GM21360 (cell line): Measurements from ENCODE around the gene RELT.

ENCODE experiments used
- ATAC-seq: cut with Tn5 transposase; IDR thresholded peaks from one replicate; pipeline ENCODE4 v1.9.1; 2021; ENCODE audit warnings: mild to moderate bottlenecking, moderate library complexity; ENCODE audit not compliant: unreplicated experiment

The RELT gene

GRCh38 chr11:73346186-73346935 is 29.8 kb upstream of the RELT start:
- ATAC-seq, result no peak

- ATAC-seq, result no peak
Measured at GRCh38 chr11:73347067-73347466, 29.1 kb upstream of the RELT start.

- ATAC-seq, result no peak
Measured at GRCh38 chr11:73348838-73349237, 27.4 kb upstream of the RELT start.

DNA sequence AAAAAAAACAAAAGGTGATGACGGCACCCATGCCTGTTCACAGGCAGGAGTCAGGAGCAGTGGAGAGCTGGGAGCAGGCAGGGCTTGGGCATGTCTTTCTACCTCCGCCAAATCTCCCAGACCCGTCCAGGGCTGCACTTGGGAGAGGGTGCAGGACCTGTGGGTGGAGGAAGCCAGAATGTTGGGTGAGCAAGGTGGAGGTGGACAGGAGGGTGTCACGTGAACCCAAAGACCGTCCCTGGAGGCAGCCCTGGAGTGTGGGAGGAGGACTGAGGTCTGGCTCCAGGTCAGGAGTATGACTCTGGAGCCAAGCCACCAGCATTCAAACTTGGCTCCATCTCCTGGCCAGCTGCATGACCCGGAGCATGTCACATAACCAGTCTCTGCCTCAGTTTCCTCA is 26.6 kb upstream of the RELT start:
- ATAC-seq, result no peak

DNA sequence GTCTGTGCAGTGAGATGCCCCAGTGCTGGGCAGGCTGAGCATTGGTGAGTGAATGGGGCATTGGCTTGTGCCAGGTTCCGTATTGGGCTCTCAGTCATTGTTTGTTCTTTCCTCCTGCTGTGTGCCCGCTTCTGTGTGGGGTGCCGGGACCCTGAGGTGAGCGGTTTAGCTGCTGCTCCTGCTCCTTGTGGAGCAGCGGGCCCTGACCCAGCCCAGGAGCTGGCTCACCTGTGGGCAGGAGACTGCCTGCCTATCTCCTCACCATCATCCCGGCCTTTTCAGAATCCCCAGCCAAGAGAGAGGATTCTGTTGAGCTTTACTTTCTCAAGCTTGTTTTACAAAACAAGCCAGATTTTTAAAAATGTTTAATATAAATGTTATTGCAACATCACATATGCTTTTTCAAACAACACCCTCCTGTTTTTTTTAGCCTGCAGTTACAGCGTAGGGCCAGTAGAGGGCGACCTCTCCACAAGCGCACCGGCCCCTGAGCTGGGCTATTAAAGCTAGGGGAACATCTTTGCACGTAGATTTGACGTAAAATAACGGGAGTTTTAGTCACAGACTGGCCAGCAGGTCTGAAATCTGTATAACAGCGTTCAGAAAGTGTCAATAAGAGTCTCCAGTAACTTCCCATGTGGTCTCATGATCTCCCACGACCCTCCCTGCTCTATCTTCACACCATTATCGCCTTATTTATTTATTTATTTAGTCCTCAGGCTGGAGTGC is 25.1 kb upstream of the RELT start:
- ATAC-seq, result no peak

DNA sequence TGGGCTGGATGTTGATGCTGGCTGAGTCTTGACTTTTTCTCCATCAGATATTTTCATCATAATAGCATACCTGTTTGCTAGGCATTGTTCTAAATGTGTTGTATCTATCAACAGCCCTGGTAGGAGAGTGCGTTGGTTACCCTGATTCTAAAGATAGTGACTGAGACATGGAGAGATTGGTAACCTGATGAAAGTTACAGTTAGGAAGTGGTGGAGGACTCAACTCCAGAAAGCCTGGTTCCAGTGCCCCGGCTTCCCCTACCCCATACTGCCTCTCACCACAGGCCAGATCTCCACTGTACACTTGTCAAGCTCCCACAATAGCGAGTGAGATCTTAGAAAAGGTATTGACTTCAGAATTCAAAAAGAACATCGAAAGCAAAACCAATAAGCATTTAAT is 22.8 kb upstream of the RELT start:
- no peak for ATAC-seq

GRCh38 chr11:73355109-73355508 is 21.1 kb upstream of the RELT start:
- no peak for ATAC-seq

DNA sequence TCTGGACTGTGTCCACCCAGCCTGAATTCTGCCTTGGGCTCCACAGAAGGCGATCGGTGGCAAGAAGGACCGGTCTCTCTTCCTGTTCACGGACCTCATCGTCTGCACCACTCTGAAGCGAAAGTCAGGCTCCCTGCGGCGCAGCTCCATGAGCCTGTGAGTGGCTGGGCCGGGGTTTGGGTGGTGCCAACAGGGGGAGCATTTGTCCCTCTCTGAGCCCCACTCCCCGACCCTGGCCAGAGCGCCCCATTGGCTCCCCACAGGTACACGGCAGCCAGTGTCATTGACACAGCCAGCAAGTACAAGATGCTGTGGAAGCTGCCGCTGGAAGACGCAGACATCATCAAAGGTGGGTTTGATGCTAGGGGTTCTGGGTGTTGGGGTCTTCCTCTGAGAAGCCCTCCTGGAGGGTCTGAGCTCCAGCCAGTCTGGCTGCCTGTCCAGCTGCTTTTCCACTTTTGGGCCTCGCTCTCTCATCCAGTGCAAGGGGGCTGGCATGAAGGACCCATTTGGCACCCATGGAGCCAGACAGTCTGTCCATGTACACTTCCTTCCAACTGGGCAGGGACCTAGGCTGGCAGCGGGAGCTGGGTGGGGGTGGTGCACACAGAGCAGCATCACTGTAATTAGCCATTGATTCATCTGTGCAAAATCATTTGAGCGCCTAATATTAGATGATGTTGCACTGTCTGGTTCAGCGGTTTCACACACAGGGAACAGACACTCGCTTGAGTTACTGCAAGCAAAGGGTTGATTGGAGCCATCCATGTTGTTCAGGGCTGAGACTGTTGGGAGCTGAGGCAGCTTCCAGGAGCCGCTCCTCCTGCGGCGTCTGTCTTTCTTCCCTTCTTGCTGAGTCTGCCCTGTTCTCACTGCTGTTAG is 19.0 kb upstream of the RELT start:
- ATAC-seq, result no peak

GRCh38 chr11:73358071-73358470 is 18.1 kb upstream of the RELT start:
- no peak for ATAC-seq

GRCh38 chr11:73359341-73359740 is 16.9 kb upstream of the RELT start:
- no peak for ATAC-seq

GRCh38 chr11:73359930-73360742 is 16.1 kb upstream of the RELT start:
- ATAC-seq, result no peak

DNA sequence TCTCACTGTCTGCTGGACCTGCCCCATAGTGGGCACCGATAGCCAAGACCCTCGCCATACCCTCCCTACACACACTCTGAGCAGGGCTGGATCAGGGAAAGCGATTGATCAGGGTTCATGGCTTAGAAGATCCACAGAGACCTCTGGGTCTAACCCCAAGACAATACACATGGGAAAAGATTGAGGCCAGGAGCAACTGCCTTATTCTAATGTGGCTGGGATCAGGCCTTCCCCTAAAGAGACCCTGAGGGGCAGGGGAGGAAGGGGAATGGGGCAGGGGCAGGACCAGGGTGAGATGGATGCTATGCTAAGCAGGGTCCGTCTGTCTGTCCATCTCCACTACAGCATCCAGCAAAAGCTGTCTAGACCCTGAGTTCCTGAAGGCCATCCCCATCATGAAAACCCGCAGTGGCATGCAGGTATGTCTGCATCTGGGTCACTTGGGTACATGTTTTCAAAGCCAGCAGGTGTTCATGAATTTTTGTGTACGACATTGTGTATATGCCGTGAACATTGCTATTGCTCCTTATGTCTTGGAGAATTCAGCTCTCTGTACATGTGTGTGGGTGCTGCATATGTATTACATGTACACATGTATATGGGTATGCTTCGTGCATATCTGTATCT is 15.3 kb upstream of the RELT start:
- no peak for ATAC-seq

DNA sequence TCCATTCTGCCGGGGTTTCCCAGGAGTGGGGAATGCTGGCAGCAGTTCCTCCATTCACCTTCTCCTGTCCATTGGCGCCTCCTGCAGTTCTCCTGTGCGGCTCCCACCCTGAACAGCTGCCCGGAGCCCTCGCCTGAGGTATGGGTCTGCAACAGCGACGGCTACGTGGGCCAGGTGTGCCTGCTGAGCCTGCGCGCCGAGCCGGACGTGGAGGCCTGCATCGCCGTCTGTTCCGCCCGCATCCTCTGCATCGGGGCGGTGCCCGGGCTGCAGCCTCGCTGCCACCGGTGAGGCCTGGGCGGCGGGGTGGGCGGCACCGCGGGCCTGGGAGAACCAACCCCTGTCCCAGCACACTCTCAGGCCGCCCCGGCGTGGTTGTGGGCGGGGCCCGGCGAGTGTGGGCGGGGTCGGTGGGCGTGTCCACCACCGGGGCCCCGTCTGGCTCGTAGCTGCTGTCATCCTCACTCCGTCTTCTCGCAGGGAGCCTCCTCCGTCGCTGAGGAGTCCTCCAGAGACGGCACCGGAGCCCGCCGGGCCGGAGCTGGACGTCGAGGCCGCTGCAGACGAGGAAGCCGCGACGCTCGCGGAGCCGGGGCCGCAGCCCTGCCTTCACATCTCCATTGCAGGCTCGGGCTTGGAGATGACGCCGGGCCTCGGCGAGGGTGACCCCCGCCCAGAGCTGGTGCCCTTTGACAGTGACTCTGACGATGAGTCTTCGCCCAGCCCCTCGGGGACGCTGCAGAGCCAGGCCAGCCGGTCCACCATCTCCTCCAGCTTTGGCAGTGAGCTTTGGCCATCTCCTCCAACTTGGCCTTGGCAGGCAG is 14.0 kb upstream of the RELT start:
- ATAC-seq, result no peak

DNA sequence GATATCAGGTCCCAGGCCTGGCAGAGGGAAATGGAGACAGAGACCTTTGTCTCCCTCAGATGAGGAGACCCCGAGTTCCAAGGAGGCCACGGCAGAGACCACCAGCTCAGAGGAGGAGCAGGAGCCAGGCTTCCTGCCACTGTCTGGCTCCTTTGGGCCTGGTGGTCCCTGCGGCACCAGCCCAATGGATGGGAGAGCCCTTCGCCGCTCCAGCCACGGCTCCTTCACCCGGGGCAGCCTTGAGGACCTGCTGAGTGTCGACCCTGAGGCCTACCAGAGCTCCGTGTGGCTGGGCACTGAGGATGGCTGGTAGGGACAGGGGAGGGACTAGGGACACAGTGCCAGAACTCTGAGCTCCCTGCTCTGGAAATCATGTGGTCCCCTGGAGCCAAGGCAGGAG is 13.1 kb upstream of the RELT start:
- no peak for ATAC-seq

DNA sequence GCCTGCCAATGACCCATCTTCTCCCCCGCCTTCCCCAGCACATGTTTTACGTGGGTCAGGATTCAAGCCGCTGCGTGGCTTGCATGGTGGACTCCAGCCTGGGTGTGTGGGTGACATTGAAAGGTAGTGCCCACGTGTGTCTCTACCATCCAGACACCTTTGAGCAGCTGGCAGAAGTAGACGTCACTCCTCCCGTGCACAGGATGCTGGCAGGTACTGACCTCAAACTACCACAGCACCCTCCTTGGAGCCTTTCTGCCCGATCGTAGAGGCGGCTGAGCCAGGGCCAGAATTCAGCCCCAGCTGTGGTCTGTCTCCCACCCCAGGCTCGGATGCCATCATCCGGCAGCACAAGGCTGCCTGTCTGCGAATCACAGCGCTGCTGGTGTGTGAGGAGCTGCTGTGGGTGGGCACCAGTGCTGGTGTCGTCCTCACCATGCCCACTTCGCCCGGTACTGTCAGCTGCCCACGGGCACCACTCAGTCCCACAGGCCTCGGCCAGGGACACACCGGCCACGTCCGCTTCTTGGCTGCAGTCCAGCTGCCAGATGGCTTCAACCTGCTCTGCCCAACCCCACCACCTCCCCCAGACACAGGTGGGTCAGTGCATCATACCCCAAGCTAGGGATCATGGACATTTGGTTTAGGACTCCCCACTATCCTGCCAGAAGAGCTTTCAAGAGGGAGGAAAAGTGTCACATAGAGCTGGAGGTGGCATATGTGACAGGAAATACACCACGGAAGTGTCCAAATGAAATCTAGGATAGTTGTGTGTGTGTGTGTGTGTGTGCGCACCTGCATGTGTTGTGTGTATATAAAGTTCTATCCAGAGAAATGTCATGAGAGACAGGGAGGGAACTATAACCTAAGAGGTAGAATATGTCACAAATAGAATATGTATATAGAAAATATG is 10.6 kb upstream of the RELT start:
- no peak for ATAC-seq

DNA sequence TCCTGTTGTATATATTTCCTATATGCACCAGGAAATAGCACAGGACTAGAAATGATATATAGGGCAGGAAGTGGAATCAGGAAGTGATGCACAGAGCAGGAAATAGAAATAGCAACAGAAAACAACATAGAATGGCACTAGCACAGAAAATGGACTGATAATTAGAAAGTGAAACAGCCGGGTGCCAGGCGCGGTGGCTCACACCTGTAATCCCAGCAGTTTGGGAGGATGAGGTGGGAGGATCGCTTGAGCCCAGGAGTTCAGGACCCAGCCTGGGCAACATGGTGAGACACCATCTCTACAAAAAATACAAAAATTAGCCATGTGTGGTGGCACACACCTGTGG is 10.0 kb upstream of the RELT start:
- ATAC-seq, result no peak

GRCh38 chr11:73366953-73367352 is 9.2 kb upstream of the RELT start:
- no peak for ATAC-seq

GRCh38 chr11:73367482-73368024 is 8.6 kb upstream of the RELT start:
- ATAC-seq, result no peak
